Adrenal gland (tissue), 5 donors: Measurements from ENCODE around the gene KIF5A.

Source experiments
- POLR2A ChIP-seq, 2 donors: fragments of 450-650 bp; IDR thresholded peaks; one replicate each; pipeline ENCODE4 v1.6.1; 2017; ENCODE audit warnings: antibody characterized with exemption in 2 of 2, mild to moderate bottlenecking in 2 of 2, moderate library complexity in 1 of 2
- TF ChIP-seq, protein P1 (sequence below), 6 experiments: fragments of 450-650 bp in 4 of 6; fragments of 200-600 bp in 2 of 6; sonication (generic) in 1 of 6; IDR thresholded peaks; 1 replicate in 5 of 6; 2 replicates in 1 of 6; pipeline versions ENCODE4 v1.5.1 to v1.8.0; 2016 to 2021; ENCODE audit warnings: antibody characterized with exemption in 6 of 6, mild to moderate bottlenecking in 2 of 6, moderate library complexity in 1 of 6
- donor health status: DM: no; HTN: no; CAD: no.

DNA sequence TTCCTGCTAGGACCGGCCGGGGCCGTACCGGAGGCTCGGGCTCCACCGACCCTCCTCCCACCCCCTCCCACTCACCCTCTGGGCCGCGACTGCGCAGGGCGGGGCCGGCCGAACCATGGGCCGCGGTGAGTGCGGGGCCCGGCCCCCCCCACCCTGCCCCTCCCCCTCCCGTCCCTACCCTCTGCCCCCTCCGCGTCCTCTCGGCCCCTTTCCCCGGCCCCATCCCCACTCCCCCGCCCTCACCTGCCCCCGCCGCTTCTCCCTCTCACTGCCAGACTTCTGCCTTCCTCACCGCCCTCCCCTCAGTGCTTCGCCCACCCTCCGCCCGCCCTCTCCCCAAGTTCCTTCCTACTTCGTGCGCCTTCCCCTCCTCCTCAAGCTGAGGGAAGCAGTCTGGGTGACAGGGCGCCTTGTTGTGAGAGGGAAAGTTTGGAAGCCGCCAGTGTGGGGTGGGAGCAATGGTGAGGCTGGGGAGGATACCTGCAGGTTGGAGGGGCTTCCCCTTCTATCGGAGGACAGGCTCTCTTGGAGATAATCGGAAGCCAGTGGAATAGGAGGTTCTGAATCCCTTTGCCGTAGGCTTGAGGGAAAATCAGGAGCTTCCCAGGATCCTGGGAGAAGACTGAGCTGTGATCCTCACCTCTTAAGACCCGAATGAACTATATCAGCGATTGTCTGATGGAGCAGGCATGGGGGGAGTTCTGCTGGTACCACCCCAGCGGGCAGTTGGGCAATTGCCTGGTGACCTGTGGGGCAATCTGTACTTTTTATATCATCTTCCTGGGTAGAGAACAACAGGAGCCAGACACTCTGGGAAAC lies 26.7 kb upstream of the KIF5A start:
- TF ChIP-seq, protein P1, sequence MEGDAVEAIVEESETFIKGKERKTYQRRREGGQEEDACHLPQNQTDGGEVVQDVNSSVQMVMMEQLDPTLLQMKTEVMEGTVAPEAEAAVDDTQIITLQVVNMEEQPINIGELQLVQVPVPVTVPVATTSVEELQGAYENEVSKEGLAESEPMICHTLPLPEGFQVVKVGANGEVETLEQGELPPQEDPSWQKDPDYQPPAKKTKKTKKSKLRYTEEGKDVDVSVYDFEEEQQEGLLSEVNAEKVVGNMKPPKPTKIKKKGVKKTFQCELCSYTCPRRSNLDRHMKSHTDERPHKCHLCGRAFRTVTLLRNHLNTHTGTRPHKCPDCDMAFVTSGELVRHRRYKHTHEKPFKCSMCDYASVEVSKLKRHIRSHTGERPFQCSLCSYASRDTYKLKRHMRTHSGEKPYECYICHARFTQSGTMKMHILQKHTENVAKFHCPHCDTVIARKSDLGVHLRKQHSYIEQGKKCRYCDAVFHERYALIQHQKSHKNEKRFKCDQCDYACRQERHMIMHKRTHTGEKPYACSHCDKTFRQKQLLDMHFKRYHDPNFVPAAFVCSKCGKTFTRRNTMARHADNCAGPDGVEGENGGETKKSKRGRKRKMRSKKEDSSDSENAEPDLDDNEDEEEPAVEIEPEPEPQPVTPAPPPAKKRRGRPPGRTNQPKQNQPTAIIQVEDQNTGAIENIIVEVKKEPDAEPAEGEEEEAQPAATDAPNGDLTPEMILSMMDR (IDR thresholded peaks at IDR 0.05) = peak in 1 of 6 experiments; percentile 14
- TF ChIP-seq POLR2A (IDR thresholded peaks at IDR 0.05) = peak in 1 of 2 donors; percentile 42
